GM12878 (cell line): Measurements from ENCODE around the gene SDK2. TPM values are rescaled to one million over a fixed set of nuclear protein-coding genes. Genes with fewer than 3 reads are reported as not detected.

Experiments
- ATAC-seq: fragments of 200-7000 bp; cut with Tn5 transposase; 3 replicates; pipeline ENCODE4 v1.9.1; 2020; ENCODE audit warnings: mild to moderate bottlenecking, moderate library complexity
- BruUV-seq: library from RNA; stranded (reverse); fragments of 400-500 nt; replicated peaks from 2 replicates; lab custom pipeline; 2021; lab: Mats Ljungman, UMichigan
- CTCF ChIA-PET: fragments of 300-600 bp; sonication (Branson Sonifier 250); formaldehyde crosslinking; extraction: SDS; loops from one replicate; lab custom pipeline; 2021; ENCODE audit warnings: inconsistent platforms; lab: Yijun Ruan, JAX
- POLR2A ChIA-PET: fragments of 350-600 bp; formaldehyde crosslinking; extraction: SDS; loops from one replicate; lab custom pipeline; 2021; ENCODE audit warnings: inconsistent platforms; lab: Charles Lee
- RAD21 ChIA-PET: fragments of 300-600 bp; sonication (Branson Sonifier 250); formaldehyde crosslinking; loops from one replicate; lab custom pipeline; 2023; ENCODE audit warnings: antibody characterized with exemption; ENCODE audit not compliant: unreplicated experiment; lab: Charles Lee
- SMC1A ChIA-PET: fragments of 300-600 bp; sonication (Branson Sonifier 250); formaldehyde crosslinking; loops from one replicate; lab custom pipeline; 2023; ENCODE audit not compliant: unreplicated experiment, uncharacterized antibody; lab: Charles Lee
- DNase-seq: peaks from one replicate; pipeline ENCODE4 v3.0.0-alpha.2; 2011; ENCODE audit warnings: low read depth, low spot score
- FAIRE-seq: peaks from 3 replicates; lab custom pipeline; 2011; peaks lifted over from hg19 to GRCh38; lab: Jason Lieb, UNC
- H2AFZ ChIP-seq: 2 replicates; pipeline ENCODE4 v1.6.0; 2011; ENCODE audit warnings: low read depth, low read length, control low read depth; ENCODE audit not compliant: control insufficient read depth
- H3K27ac ChIP-seq: 2 replicates; pipeline ENCODE4 v1.5.1; 2011; ENCODE audit warnings: control low read depth; ENCODE audit not compliant: control insufficient read depth, insufficient read depth
- H3K27me3 ChIP-seq, 2 experiments: replicated peaks in 1 of 2; 2 replicates each; pipeline versions ENCODE4 v1.6.0 to v1.6.1; 2011; ENCODE audit warnings: low read length in 1 of 2; ENCODE audit not compliant: control insufficient read depth in 2 of 2, insufficient read depth in 2 of 2
- H3K36me3 ChIP-seq, 2 experiments: 2 replicates each; pipeline ENCODE4 v1.5.1; 2011; ENCODE audit warnings: low read length in 1 of 2; ENCODE audit not compliant: control insufficient read depth in 2 of 2, insufficient read depth in 2 of 2
- H3K4me1 ChIP-seq: 2 replicates; pipeline ENCODE4 v1.6.1; 2011; ENCODE audit warnings: mild to moderate bottlenecking, low read length, moderate library complexity, mixed read lengths; ENCODE audit not compliant: control insufficient read depth, insufficient read depth
- H3K4me2 ChIP-seq: 2 replicates; pipeline ENCODE4 v1.6.0; 2011; ENCODE audit warnings: control low read depth; ENCODE audit not compliant: control insufficient read depth, insufficient read depth
- H3K4me3 ChIP-seq: fragments of 200-600 bp; sonication (generic); 2 replicates; pipeline ENCODE4 v1.5.1; 2016
- H3K79me2 ChIP-seq: 2 replicates; pipeline ENCODE4 v1.6.0; 2011; ENCODE audit warnings: low read length; ENCODE audit not compliant: control insufficient read depth, insufficient read depth
- H3K9ac ChIP-seq: 2 replicates; pipeline ENCODE4 v1.8.0; 2011; ENCODE audit warnings: low read length, control low read depth, mixed read lengths; ENCODE audit not compliant: control insufficient read depth, insufficient read depth
- H3K9me3 ChIP-seq: replicated peaks from 3 replicates; pipeline ENCODE4 v1.5.1; 2011; ENCODE audit warnings: mild to moderate bottlenecking, low read length; ENCODE audit not compliant: control insufficient read depth, insufficient read depth
- H4K20me1 ChIP-seq: 2 replicates; pipeline ENCODE4 v1.6.0; 2011; ENCODE audit not compliant: control insufficient read depth, insufficient read depth
- IKZF2 ChIP-seq, 2 experiments: fragments of 450-650 bp; IDR thresholded peaks; 2 replicates each; pipeline ENCODE4 v1.6.1; 2017; ENCODE audit warnings: mild to moderate bottlenecking in 2 of 2, moderate library complexity in 2 of 2
- LARP7 ChIP-seq: fragments of 450-650 bp; IDR thresholded peaks from 2 replicates; pipeline ENCODE4 v1.6.1; 2017; ENCODE audit warnings: mild to moderate bottlenecking
- MYC ChIP-seq: IDR thresholded peaks from 2 replicates; pipeline ENCODE4 v1.6.1; 2011; ENCODE audit warnings: mild to moderate bottlenecking, low read length, moderate library complexity, inconsistent platforms; ENCODE audit not compliant: insufficient read depth, insufficient replicate concordance, insufficient read length, severe bottlenecking
- PML ChIP-seq: IDR thresholded peaks from 2 replicates; pipeline ENCODE4 v1.6.1; 2012; ENCODE audit warnings: low read length, inconsistent platforms
- POLR2A ChIP-seq: IDR thresholded peaks from 2 replicates; pipeline ENCODE4 v1.6.1; 2011; ENCODE audit warnings: low read depth, mild to moderate bottlenecking, low read length
- SUZ12 ChIP-seq: fragments of 200-600 bp; sonication (generic); IDR thresholded peaks from one replicate; pipeline ENCODE4 v1.6.1; 2018; ENCODE audit warnings: antibody characterized with exemption, mild to moderate bottlenecking; ENCODE audit not compliant: unreplicated experiment
- WGBS: methylation state at CpG from one replicate; pipeline ENCODE4 v1.1.6; 2016; ENCODE audit warnings: low lambda C conversion rate; ENCODE audit not compliant: insufficient replicate concordance, insufficient coverage; ENCODE audit errors: missing lambda C conversion rate; 5-methylcytosine and 5-hydroxymethylcytosine counted together
- in situ Hi-C: fragments of 300-500 bp; cut with MboI; formaldehyde crosslinking; loops from 9 replicates; pipeline ENCODE4 v1.14.3; 2018; ENCODE audit warnings: mixed read lengths
- intact Hi-C: fragments of 100-400 bp; cut with micrococcal nuclease; formaldehyde crosslinking; loops from one replicate; pipeline ENCODE4 v1.14.2; 2022; ENCODE audit not compliant: unreplicated experiment
- polyA plus RNA-seq, 11 experiments: library from polyadenylated mRNA; depleted of rRNA in 4 of 11; unstranded in 6 of 11; stranded (reverse) in 5 of 11; fragments of >200 nt; fragmentation: Nextera tagmentation in 4 of 11; fragmentation: Illumina TruSeq in 1 of 11; extraction: Ambion mirVana in 4 of 11; extraction: Trizol in 1 of 11; gene quantifications; 1 replicate in 1 of 11; 2 replicates in 10 of 11; pipeline versions ENCODE4 v1.2.1 to v1.2.3, GENCODE V29; 2011 to 2016; ENCODE audit warnings: inconsistent platforms in 2 of 11, missing spikeins in 2 of 11, low read depth in 1 of 11
- total RNA-seq, 4 experiments: library from RNA; depleted of rRNA in 3 of 4; stranded (reverse); fragments of >200 nt in 3 of 4; fragmentation: Illumina TruSeq in 1 of 4; extraction: Trizol in 1 of 4; gene quantifications; 2 replicates each; pipeline versions ENCODE4 v1.2.1 to v1.2.3, GENCODE V29; 2013 to 2021
- TF ChIP-seq, protein P1 (sequence below): fragments of 450-650 bp; formaldehyde crosslinking; IDR thresholded peaks from 2 replicates; pipeline ENCODE4 v1.4.0; 2022; ENCODE audit warnings: mild to moderate bottlenecking, moderate library complexity

SDK2 gene
- total and polyA plus RNA-seq, 10 of the 15 experiments (the other 5 are each of a cell fraction or from before 2014, with no cell fraction given) = 0.03 to 0.08 (median 0.03) TPM; not detected in 7

DNA sequence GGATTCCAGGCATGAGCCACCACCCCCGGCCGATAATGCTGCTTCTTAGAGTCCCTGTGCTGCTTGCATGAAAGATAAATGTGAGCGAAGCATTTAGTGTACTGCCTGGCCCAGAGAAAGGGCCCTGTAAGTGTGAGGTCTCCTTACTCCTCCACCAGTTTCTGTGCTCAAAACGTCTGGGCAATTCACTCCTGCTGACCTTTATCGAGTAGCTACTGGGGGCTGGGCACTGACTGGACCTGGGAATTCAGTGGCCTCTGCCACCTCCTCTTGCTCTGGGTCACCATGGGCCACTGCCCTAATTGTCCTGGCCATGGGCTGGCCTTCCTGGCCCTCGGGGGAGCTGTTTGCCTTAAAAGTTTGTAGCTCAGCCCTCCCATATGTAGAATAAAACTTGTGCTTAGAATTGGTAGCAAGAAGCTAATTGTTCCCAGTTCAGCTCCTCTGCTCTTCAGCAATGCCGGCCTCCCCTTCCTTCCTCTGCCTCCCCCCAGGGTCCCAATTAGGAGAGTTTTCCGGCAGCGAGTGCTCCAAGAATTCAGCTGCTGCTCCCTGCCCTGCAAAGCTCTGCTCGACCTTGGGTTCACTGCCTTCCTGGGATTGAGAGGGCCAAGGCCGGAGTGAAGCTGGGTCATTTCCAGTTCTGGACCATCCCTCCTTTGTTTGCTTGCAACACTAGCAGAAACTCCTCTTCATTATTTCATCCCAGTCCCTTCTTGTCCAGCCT lies 233.5 kb downstream of the SDK2 start:
- no peak for DNase-seq
- WGBS = 28% methylated on average over 11 of the region's 11 CpGs
- CTCF ChIA-PET = interaction anchor here (0.6 kb wide), 1 partner anchor 915 kb away, joined by 3 read pairs; no protein-coding TSS in a partner anchor
- Histone ChIP-seq H3K27me3 (no peaks in the 10 kb centered on the region), H3K9me3 (no peaks in the 10 kb centered on the region), H3K4me3 (no peak overlapping the region), H3K27ac (no peak overlapping the region), H3K4me1 (no peaks in the 10 kb centered on the region), H2AFZ (no peak overlapping the region), H4K20me1 (no peaks in the 10 kb centered on the region), H3K4me2 (no peak overlapping the region), H3K9ac (no peak overlapping the region), H3K36me3 (no peaks in the 10 kb centered on the region), H3K79me2 (no peaks in the 10 kb centered on the region)
- no TSS peak for BruUV-seq
- POLR2A ChIA-PET = no interaction called here
- TF ChIP-seq SUZ12 = no peak
- TF ChIP-seq LARP7 = no peak
- no peak for TF ChIP-seq POLR2A
- no peak for TF ChIP-seq PML
- TF ChIP-seq IKZF2 (IDR thresholded peaks at IDR 0.05) = no peak
- TF ChIP-seq, protein P1, sequence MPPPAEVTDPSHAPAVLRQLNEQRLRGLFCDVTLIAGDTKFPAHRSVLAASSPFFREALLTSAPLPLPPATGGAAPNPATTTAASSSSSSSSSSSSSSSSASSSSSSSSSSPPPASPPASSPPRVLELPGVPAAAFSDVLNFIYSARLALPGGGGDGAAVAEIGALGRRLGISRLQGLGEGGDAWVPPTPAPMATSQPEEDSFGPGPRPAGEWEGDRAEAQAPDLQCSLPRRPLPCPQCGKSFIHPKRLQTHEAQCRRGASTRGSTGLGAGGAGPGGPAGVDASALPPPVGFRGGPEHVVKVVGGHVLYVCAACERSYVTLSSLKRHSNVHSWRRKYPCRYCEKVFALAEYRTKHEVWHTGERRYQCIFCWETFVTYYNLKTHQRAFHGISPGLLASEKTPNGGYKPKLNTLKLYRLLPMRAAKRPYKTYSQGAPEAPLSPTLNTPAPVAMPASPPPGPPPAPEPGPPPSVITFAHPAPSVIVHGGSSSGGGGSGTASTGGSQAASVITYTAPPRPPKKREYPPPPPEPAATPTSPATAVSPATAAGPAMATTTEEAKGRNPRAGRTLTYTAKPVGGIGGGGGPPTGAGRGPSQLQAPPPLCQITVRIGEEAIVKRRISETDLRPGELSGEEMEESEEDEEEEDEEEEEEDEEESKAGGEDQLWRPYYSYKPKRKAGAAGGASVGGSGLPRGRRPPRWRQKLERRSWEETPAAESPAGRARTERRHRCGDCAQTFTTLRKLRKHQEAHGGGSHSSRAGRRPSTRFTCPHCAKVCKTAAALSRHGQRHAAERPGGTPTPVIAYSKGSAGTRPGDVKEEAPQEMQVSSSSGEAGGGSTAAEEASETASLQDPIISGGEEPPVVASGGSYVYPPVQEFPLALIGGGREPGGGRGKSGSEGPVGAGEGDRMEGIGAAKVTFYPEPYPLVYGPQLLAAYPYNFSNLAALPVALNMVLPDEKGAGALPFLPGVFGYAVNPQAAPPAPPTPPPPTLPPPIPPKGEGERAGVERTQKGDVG (CRISPR knock-in tag) = no peak
- TF ChIP-seq MYC = no peak
- in situ Hi-C loops = no loop called here
- FAIRE-seq = no peak
- RAD21 ChIA-PET = no interaction called here
- SMC1A ChIA-PET = no interaction called here
- intact Hi-C loops = no loop called here
- ATAC-seq = no peak
